SK-MEL-5 (cell line): Measurements from ENCODE around the gene UPF1. TPM values are rescaled to one million over a fixed set of nuclear protein-coding genes. Genes with fewer than 3 reads are reported as not detected.
"Not testable (repeated sequence)": the region's sequence is repeated elsewhere in the genome, so short reads cannot be mapped to it uniquely, and the experiment has no call there.

Experiments
- DNase-seq: peaks from one replicate; pipeline ENCODE4 v3.0.0-alpha.2; 2016; ENCODE audit warnings: low read depth, low spot score
- in situ Hi-C: cut with HindIII; loops from 2 replicates; pipeline ENCODE4 v1.10.0; 2016; ENCODE audit warnings: low sequenced_read_pairs, high pct_unique_total_duplicates, low pct_unique_long_range_greater_than_20kb
- total RNA-seq: library from RNA; depleted of rRNA; stranded (reverse); fragments of >200 nt; shearing (Covaris generic); gene quantifications from 2 replicates; pipeline ENCODE4 v1.2.3, GENCODE V29; 2014

Gene UPF1
- total RNA-seq, 1 experiment from 2014 or later = 22.4 TPM

GRCh38 chr19:18795540-18795939 lies 36.2 kb upstream of the UPF1 start:
- DNase-seq = no peak
- in situ Hi-C loops = no loop called here

- in situ Hi-C loops = no loop called here
- DNase-seq = no peak
Observed at GRCh38 chr19:18796239-18796638, 35.5 kb upstream of the UPF1 start.

DNA sequence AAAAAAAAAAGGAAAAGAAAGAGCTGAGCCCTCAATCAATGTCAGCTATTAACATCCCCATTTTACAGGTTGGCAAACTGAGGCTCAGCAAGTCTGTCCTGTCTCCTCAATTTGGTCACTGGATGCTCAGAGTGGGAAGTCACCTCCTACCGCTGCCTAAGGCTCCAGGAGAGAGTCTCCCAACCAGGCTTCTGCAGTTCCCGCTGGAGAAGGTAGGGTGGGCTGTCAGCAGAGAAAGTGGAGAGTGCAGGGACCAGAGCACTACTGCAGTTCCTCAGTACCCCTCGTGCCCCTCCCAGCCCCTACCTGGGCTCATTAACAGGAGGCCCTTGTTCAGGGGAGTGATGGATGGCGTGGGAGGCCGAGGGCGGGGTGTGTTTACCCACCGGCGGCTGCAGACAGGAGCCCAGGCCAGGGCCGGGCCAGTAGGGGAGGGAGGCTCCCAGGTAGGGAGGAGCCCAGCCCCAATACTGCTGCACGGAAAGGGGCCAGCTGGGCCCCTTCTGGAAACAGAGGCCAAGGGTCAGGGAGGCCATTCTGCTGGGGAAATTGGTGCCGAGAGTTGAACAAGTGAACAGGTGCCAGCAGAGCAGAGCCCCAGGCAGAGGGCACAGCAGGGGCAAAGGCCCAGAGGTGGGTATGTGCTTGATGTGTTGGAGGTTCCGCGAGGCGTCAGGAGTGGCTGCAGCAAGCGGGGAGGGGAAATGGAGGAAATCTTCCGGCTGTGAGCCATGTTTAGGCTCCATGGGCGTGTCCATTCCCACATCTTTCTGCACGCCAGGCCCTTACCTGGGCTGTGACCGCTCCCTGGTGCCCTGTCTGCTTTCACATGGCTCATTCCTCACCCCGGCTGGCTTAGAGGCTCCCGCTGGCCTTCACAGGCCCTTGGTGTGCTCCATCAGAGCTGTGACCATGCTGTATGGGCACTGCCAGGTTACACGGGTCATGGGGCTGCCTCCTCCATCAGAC lies 33.1 kb upstream of the UPF1 start:
- no peak for DNase-seq
- in situ Hi-C loops = no loop called here

- in situ Hi-C loops = no loop called here
- DNase-seq = no peak
Observed at GRCh38 chr19:18799389-18799970, 32.3 kb upstream of the UPF1 start.

- in situ Hi-C loops = no loop called here
- DNase-seq = no peak
Observed at GRCh38 chr19:18800079-18800478, 31.7 kb upstream of the UPF1 start.

DNA sequence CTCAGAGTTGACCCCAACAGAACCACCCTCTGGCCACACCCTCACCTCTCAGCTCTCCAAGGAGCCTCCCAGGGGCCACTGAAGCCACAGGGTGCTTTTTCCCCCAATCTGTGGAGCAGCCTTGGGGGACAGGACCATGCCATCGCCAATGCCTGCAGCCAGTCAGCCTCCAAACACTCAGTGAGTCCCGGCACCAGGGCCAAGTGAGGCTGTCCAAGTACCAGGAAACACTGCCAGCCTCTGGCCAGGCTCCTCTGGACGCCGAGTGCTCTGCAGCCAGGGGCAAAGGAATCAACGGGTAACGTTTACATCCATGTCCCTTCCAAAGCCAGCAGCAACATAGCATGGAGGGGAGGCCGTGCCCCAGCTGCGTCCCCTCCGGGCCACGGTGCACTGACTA lies 31.1 kb upstream of the UPF1 start:
- no peak for DNase-seq
- in situ Hi-C loops = no loop called here

GRCh38 chr19:18802354-18802753 lies 29.4 kb upstream of the UPF1 start:
- in situ Hi-C loops = no loop called here
- no peak for DNase-seq

DNA sequence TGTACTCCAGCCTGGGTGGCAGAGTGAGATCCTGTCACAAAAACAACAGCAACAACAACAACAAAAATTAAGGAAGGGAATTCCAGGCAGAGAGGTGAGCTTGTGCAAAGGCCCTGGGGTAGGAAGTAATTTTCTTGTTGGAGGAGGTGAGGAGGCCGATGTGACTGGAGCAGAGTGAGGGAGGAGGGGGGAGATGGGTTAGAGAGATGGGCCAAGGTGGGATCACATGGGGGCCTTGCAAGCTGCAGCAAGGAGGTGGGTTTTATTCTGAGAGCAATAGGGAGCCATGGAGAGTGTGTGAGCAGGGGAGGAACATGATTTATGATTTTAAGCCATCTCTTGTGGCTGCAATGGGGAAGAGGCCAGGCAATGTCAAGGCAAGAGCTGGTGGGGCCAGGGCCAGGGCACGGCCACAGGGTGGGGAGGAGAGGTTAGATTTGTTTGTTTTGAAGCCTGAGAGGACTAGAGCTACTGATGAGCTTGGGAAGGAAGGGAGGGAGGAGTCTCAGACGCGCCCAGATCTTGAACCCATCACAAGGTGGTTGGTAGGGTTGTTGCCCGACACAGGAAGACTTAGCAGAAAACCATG lies 28.1 kb upstream of the UPF1 start:
- in situ Hi-C loops = no loop called here
- DNase-seq = no peak

DNA sequence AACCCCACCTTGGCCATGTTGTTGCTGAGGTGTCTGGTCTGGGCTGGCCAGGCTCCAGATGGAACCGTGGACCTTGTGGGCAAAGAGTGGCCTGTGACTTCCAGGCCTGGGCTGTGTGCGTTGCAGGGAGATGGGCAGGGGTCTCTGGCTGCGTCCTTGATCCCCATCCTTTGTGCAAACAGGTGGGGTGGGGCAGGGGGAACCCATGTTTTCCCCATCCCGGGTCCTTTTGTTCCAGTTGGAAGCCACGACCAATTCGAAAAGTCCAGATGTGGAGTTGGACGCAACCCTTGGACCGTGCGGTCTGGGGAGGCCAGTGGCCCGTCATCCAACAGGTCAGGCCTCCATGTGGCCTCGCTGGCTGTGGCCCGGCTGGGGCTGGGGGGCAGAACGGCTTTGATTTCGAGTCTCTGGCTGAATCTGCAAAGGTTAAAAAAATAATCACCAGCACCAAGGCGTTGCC lies 27.6 kb upstream of the UPF1 start:
- DNase-seq = no peak
- in situ Hi-C loops = no loop called here

- no peak for DNase-seq
- in situ Hi-C loops = no loop called here
Observed at GRCh38 chr19:18804643-18805042, 27.1 kb upstream of the UPF1 start.

GRCh38 chr19:18807861-18808331 lies 23.9 kb upstream of the UPF1 start:
- in situ Hi-C loops = no loop called here
- DNase-seq = no peak

DNA sequence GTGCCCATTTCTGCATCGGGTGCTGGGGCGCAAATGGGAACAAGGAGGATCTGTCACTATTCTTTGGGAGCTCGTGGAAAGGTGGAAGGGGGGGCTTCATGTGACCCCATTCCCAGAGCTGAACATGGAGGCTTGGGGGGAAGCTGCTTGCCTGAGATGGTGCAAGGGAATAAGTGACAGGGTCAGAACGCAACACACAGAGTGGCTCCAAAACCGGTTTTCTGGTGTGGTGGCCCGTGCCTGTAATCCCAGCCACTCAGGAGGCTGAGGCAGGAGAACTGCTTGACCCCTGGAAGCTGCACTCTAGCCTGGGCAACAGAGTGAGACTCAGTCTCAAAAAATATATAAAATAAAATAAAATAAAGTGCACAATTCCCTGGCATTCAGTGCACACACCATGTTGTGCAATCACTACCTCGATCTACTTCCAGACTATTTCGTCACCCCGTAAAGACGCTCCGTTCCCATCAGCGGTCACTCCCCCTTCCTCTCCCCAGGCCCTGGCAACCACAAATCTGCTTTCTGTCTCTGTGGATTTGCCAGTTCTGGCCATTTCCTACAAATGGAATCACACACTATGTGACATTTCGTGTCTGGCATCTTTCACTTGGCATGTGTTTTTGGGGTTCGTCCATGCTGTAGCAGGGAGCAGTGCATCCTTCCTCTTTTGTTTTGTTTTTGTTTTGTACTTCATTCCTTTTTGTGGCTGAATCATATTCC lies 22.4 kb upstream of the UPF1 start:
- no peak for DNase-seq

GRCh38 chr19:18811638-18812037 lies 20.1 kb upstream of the UPF1 start:
- in situ Hi-C loops, DNase-seq: not testable (repeated sequence)

More for the DNA sequence above, 22.4 kb upstream of the UPF1 start:
- in situ Hi-C loops = no loop called here

DNA sequence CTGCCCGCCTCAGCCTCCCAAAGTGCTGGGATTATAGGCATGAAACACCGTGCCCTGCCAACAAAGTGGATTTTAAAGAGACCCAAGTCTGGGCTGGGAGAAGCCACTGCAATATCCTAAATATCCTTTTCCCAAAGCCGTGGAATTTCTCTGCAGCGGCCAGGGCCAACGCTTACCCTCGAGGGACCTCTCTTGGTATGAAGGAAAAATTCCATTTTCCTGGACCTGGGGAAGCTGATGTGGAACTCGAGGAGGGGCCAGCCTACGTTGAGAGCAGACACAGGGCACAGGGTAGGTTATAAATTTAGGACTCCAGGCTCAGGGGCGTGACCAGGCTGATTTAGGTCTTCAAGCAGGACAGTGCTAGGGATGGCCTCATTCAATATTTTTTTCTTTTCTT lies 17.7 kb upstream of the UPF1 start:
- in situ Hi-C loops = no loop called here
- DNase-seq = no peak

DNA sequence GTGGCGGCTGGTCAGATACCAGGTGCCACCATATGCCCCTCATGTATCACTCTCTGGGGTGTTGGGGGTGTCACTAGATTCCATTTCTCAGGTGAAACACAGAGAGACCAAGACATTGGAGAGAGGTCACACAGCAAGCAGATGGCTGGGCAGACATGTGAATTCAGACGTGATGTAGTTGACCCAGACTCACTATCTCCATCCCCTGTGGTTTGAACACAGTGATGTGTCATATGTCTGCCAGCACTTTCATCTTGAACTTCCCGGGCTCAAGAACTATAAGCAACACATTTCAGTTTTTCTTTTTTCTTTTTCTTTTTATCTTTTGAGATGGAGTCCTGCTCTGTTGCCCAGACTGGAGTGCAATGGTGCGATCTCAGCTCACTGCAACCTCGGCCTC lies 16.1 kb upstream of the UPF1 start:
- DNase-seq = no peak

GRCh38 chr19:18816645-18817044 lies 15.1 kb upstream of the UPF1 start:
- DNase-seq, in situ Hi-C loops: not testable (repeated sequence)

More for the DNA sequence above, 16.1 kb upstream of the UPF1 start:
- in situ Hi-C loops = no loop called here

- DNase-seq = no peak
- in situ Hi-C loops = no loop called here
Observed at GRCh38 chr19:18817574-18817973, 14.2 kb upstream of the UPF1 start.

DNA sequence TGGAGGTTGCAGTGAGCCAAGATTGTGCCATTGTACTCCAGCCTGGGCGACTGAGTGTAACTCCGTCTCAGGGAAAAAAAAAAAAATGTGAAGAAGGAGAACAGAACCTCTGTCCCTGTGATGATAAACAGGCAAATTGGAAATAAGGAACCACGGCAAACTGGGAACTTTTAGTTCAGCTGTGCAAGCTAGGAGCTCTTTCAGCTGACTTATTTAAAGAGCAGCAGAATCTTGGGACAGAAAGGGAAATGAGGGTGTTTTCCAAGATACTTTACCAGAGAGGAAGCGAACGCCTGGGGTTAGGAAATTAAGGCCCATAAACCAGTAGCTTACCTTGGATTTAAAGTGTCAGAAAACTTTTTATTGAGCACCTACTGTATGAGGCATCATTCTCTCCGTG lies 3.0 kb upstream of the UPF1 start:
- DNase-seq = no peak
- in situ Hi-C loops = no loop called here
